Panc1 (cell line): ENCODE data around the gene BCL2. TPM values are rescaled to one million over a fixed set of nuclear protein-coding genes. Genes with fewer than 3 reads are reported as not detected.

ENCODE experiments used
- ATAC-seq: fragments of 200-7000 bp; cut with Tn5 transposase; 2 replicates; pipeline ENCODE4 v1.9.1; 2020; ENCODE audit warnings: mild to moderate bottlenecking, moderate library complexity
- BruUV-seq: library from RNA; stranded (reverse); fragments of 400-500 nt; replicated peaks from 2 replicates; lab custom pipeline; 2021; lab: Mats Ljungman, UMichigan
- CTCF ChIA-PET: fragments of 300-600 bp; sonication (Branson Sonifier 250); formaldehyde crosslinking; loops from one replicate; lab custom pipeline; 2022; ENCODE audit warnings: antibody characterized with exemption; lab: Charles Lee
- POLR2A ChIA-PET: fragments of 300-600 bp; sonication (Branson Sonifier 250); formaldehyde crosslinking; loops from one replicate; lab custom pipeline; 2022; ENCODE audit warnings: antibody characterized with exemption; lab: Charles Lee
- DNase-seq: peaks from one replicate; pipeline ENCODE4 v3.0.0-alpha.2; 2010; ENCODE audit warnings: low read depth, low spot score
- H3K27ac ChIP-seq: 2 replicates; pipeline ENCODE4 v1.5.1; 2011; ENCODE audit warnings: mild to moderate bottlenecking, low read length, inconsistent platforms
- H3K27me3 ChIP-seq: fragments of 200-500 bp; sonication (Bioruptor generic); 2 replicates; pipeline ENCODE4 v1.6.0; 2014; ENCODE audit warnings: low read length, inconsistent platforms; ENCODE audit not compliant: control insufficient read depth, insufficient read depth
- H3K36me3 ChIP-seq: fragments of 200-500 bp; sonication (Bioruptor generic); 2 replicates; pipeline ENCODE4 v1.5.1; 2014; ENCODE audit warnings: inconsistent platforms, mild to moderate bottlenecking, low read length, moderate library complexity; ENCODE audit not compliant: control insufficient read depth, insufficient read depth
- H3K4me1 ChIP-seq: 2 replicates; pipeline ENCODE4 v1.5.1; 2011; ENCODE audit warnings: inconsistent platforms, mild to moderate bottlenecking, low read length, moderate library complexity; ENCODE audit not compliant: control insufficient read depth, insufficient read depth
- H3K4me3 ChIP-seq, 2 experiments: 2 replicates each; pipeline ENCODE4 v1.5.1; 2011 to 2012; ENCODE audit warnings: low read depth in 2 of 2, low read length in 2 of 2, mild to moderate bottlenecking in 2 of 2, inconsistent platforms in 1 of 2, moderate library complexity in 1 of 2
- H3K9me3 ChIP-seq: fragments of 200-500 bp; sonication (Bioruptor generic); 2 replicates; pipeline ENCODE4 v1.5.1; 2014; ENCODE audit warnings: low read depth, mild to moderate bottlenecking, inconsistent platforms, low read length, moderate library complexity; ENCODE audit not compliant: control insufficient read depth, insufficient read depth
- POLR2AphosphoS5 ChIP-seq: IDR thresholded peaks from 2 replicates; pipeline ENCODE4 v1.6.1; 2012; ENCODE audit warnings: mild to moderate bottlenecking, low read depth, low read length, moderate library complexity
- REST ChIP-seq, 2 experiments: IDR thresholded peaks; 2 replicates each; pipeline ENCODE4 v1.6.1; 2011 to 2012; ENCODE audit warnings: low read depth in 2 of 2, control low read depth in 1 of 2, low read length in 1 of 2, mild to moderate bottlenecking in 1 of 2, moderate library complexity in 1 of 2; ENCODE audit not compliant: insufficient read depth in 1 of 2
- SIN3A ChIP-seq: IDR thresholded peaks from 2 replicates; pipeline ENCODE4 v1.6.1; 2012; ENCODE audit warnings: low read depth, mild to moderate bottlenecking, low read length, moderate library complexity, borderline replicate concordance; ENCODE audit not compliant: insufficient read depth
- TCF7L2 ChIP-seq: IDR thresholded peaks from 2 replicates; pipeline ENCODE4 v1.6.1; 2011; ENCODE audit warnings: mild to moderate bottlenecking, low read depth, low read length, inconsistent platforms
- in situ Hi-C: cut with HindIII; loops from 2 replicates; pipeline ENCODE4 v1.10.0; 2016; ENCODE audit warnings: low sequenced_read_pairs, low pct_unique_long_range_greater_than_20kb
- intact Hi-C: fragments of 100-400 bp; cut with micrococcal nuclease; formaldehyde crosslinking; loops from one replicate; pipeline ENCODE4 v1.10.0; 2022; ENCODE audit not compliant: unreplicated experiment
- total RNA-seq: library from RNA; stranded (reverse); gene quantifications from one replicate; pipeline ENCODE4 v1.2.1, GENCODE V29; 2021; ENCODE audit not compliant: unreplicated experiment
- TF ChIP-seq, protein P1 (sequence below): fragments of 450-650 bp; IDR thresholded peaks from 2 replicates; pipeline ENCODE4 v1.5.1; 2017; ENCODE audit warnings: mild to moderate bottlenecking

BCL2 gene
- total RNA-seq, 1 experiment from 2014 or later, result 0.72 TPM

GRCh38 chr18:63161032-63161760, 158.4 kb downstream of the BCL2 start:
- Histone ChIP-seq H3K36me3 (no peaks in the 10 kb centered on the region), H3K27me3 (no peaks in the 10 kb centered on the region), H3K27ac (no peak overlapping the region), H3K4me1 (no peaks in the 10 kb centered on the region), H3K9me3 (no peaks in the 10 kb centered on the region), H3K4me3 (no peak overlapping the region)
- POLR2A ChIA-PET, result no interaction called here
- CTCF ChIA-PET, result interaction anchor here (0.5 kb wide), 1 partner anchor 67 kb away, joined by 3 read pairs; no protein-coding TSS in a partner anchor
- no peak for DNase-seq
- in situ Hi-C loops, result no loop called here
- ATAC-seq, result no peak
- TF ChIP-seq SIN3A (no peak), TCF7L2 (no peak), REST (IDR thresholded peaks at IDR 0.05; ENCODE audit: insufficient read depth in 1 of 2, low read depth in 2 of 2, low read length in 1 of 2) (no peak), POLR2AphosphoS5 (no peak)
- TF ChIP-seq, protein P1, sequence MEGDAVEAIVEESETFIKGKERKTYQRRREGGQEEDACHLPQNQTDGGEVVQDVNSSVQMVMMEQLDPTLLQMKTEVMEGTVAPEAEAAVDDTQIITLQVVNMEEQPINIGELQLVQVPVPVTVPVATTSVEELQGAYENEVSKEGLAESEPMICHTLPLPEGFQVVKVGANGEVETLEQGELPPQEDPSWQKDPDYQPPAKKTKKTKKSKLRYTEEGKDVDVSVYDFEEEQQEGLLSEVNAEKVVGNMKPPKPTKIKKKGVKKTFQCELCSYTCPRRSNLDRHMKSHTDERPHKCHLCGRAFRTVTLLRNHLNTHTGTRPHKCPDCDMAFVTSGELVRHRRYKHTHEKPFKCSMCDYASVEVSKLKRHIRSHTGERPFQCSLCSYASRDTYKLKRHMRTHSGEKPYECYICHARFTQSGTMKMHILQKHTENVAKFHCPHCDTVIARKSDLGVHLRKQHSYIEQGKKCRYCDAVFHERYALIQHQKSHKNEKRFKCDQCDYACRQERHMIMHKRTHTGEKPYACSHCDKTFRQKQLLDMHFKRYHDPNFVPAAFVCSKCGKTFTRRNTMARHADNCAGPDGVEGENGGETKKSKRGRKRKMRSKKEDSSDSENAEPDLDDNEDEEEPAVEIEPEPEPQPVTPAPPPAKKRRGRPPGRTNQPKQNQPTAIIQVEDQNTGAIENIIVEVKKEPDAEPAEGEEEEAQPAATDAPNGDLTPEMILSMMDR, result no peak
- intact Hi-C loops, result no loop called here
- no TSS peak for BruUV-seq

- no peaks in the 10 kb centered on the region for H3K36me3 ChIP-seq
- no peaks in the 10 kb centered on the region; the same call in 1 of the 2 replicates for H3K27me3 ChIP-seq
- H3K4me1 ChIP-seq, result no peaks in the 10 kb centered on the region
- TF ChIP-seq POLR2AphosphoS5 (no peak), TCF7L2 (no peak), REST (IDR thresholded peaks at IDR 0.05; ENCODE audit: insufficient read depth in 1 of 2, low read depth in 2 of 2, low read length in 1 of 2) (no peak), SIN3A (no peak)
- TF ChIP-seq, protein P1, result no peak
- intact Hi-C loops (no loop called here), in situ Hi-C loops (no loop called here)
- no peak overlapping the region for H3K4me3 ChIP-seq
- DNase-seq, result no peak
- POLR2A ChIA-PET, result no interaction called here
- H3K27ac ChIP-seq, result no peak overlapping the region
- ATAC-seq, result no peak
- CTCF ChIA-PET, result no interaction called here
- H3K9me3 ChIP-seq, result no peaks in the 10 kb centered on the region
- no TSS peak for BruUV-seq
Measured at GRCh38 chr18:63160172-63160995, 159.2 kb downstream of the BCL2 start.
